GM12892 (cell line): ENCODE data around the gene HMCN2.

Source experiments
- POLR2A ChIP-seq: IDR thresholded peaks from 2 replicates; pipeline ENCODE4 v1.6.1; 2011; ENCODE audit warnings: low read depth, low read length, control low read depth
- POLR2AphosphoS5 ChIP-seq: IDR thresholded peaks from 2 replicates; pipeline ENCODE4 v1.6.1; 2011; ENCODE audit warnings: low read depth, low read length, control low read depth
- TAF1 ChIP-seq: IDR thresholded peaks from 2 replicates; pipeline ENCODE4 v1.6.1; 2011; ENCODE audit warnings: low read depth, mild to moderate bottlenecking, control low read depth, low read length, borderline replicate concordance

GRCh38 chr9:130304116-130304515 is 38.6 kb downstream of the HMCN2 start:
- TF ChIP-seq POLR2A = no peak
- no peak for TF ChIP-seq TAF1
- TF ChIP-seq POLR2AphosphoS5 = no peak
